PC-3 (cell line): ENCODE measurements around the gene CARHSP1.

Experiments
- EZH2phosphoT487 ChIP-seq: fragments of 300-600 bp; sonication (generic); IDR thresholded peaks from 2 replicates; pipeline ENCODE4 v1.6.1; 2018; ENCODE audit warnings: mild to moderate bottlenecking, antibody characterized with exemption, low read length, borderline replicate concordance
- TF ChIP-seq, protein P1 (sequence below): fragments of 300-600 bp; sonication (generic); conservative IDR thresholded peaks from 2 replicates; pipeline ENCODE4 v1.5.1; 2017; ENCODE audit warnings: antibody characterized with exemption, low read depth, mild to moderate bottlenecking, low read length

DNA sequence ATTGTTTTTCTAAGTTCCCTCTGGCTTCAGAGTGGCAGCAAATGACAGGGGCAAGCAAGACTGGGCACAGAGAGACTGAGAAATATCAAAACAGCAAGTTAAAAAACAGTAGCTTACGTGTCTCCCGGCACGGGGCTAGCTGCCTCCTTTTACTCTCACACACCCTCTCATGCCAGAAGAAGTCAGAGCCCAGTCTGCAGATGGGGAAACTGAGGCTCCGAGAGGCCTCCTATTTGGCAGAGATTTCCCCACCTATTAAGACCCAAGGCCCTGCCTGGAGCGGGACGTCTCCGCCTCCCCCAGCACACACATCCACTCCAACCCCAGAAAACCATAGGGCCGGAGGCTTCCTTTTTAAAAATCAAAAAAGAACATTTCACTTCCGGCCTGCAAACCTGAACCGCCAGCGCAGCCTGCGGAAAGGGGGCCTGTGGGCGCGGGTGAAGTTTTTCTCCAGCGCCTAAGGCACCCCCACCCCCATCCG lies 832 bp downstream of the CARHSP1 start:
- TF ChIP-seq, protein P1, sequence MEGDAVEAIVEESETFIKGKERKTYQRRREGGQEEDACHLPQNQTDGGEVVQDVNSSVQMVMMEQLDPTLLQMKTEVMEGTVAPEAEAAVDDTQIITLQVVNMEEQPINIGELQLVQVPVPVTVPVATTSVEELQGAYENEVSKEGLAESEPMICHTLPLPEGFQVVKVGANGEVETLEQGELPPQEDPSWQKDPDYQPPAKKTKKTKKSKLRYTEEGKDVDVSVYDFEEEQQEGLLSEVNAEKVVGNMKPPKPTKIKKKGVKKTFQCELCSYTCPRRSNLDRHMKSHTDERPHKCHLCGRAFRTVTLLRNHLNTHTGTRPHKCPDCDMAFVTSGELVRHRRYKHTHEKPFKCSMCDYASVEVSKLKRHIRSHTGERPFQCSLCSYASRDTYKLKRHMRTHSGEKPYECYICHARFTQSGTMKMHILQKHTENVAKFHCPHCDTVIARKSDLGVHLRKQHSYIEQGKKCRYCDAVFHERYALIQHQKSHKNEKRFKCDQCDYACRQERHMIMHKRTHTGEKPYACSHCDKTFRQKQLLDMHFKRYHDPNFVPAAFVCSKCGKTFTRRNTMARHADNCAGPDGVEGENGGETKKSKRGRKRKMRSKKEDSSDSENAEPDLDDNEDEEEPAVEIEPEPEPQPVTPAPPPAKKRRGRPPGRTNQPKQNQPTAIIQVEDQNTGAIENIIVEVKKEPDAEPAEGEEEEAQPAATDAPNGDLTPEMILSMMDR = no peak
- no peak for TF ChIP-seq EZH2phosphoT487
